HG03064 (cell line): ENCODE results near the gene SPINK6.

Experiments used
- ATAC-seq: cut with Tn5 transposase; IDR thresholded peaks from one replicate; pipeline ENCODE4 v1.9.1; 2021; ENCODE audit warnings: low read depth; ENCODE audit not compliant: unreplicated experiment

The SPINK6 gene, protein sequence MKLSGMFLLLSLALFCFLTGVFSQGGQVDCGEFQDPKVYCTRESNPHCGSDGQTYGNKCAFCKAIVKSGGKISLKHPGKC

GRCh38 chr5:148202531-148203203, at the start of gene SPINK6:
TSS of gene SPINK6 (plus strand) at chr5:148203042. CDS start at chr5:148203097, 55 bp downstream.
- ATAC-seq: no peak

GRCh38 chr5:148156609-148157008, 46.2 kb upstream of the SPINK6 start:
- ATAC-seq: no peak

DNA sequence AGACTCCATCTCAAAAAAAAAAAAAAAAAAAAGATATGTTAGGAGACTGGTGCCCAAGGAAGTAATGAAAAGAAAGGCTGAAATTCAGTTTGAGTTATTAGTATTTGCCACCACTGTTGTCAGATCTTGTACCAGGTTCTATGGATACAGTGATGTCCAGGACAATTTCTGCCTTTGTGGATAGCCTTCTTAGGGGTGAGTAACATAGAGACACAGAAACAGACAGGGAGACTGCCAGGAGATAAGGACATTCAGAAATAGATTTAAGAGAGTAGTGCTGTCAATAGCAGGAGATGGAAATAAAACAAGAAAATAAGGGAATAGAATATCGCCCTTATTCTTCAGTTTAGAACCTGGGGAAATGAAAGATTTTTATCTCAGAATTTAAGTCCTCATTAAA, 40.8 kb upstream of the SPINK6 start:
- ATAC-seq: no peak

DNA sequence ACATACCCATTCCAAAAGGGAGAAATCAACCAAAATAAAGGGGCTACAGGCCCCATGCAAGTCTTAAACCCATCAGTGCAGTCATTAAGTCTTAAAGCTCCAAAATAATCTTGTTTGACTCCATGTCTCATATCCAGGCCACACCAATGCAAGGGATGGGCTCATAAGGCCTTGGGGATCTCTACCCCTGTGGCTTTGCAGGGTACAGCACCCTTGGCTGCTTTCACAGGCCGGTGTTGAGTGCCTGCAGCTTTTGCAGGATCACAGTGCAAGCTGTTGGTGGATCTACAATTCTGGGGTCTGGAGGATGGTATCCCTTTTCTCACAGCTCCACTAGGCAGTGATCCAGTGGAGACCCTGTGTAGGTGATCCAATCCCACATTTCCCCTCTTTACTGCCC, 39.5 kb upstream of the SPINK6 start:
- no peak for ATAC-seq

GRCh38 chr5:148166550-148167283, 36.1 kb upstream of the SPINK6 start:
- ATAC-seq: no peak

DNA sequence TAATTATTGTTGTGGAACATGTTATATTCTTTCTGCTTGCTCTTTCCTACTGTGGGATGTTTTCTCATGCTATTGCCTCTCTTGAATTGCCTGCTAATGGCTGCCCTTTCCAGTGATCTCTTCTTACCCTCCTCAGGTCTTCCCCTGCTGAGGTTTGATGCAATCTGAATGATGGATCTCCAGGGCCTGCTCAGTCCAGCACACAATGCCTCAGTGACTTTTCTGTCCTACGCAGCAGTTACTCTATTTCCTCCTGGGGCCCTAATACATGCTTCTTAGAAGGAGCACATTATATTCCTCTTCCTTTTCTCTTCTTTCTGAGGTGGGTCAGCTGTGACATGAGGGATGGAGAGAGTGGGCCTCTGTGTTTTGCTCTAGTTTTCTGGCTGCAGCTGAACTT, 34.6 kb upstream of the SPINK6 start, which contains the start of gene SPINK14:
Gene SPINK14 (plus strand): TSS at position 301 of the 400 bp plus-strand sequence. CDS start 1,187 bp downstream, outside the sequence.
- ATAC-seq: no peak

- ATAC-seq: no peak
Observed at GRCh38 chr5:148172377-148172776, 30.5 kb upstream of the SPINK6 start.

GRCh38 chr5:148176480-148176879, 26.4 kb upstream of the SPINK6 start:
- no peak for ATAC-seq

GRCh38 chr5:148177207-148177606, 25.6 kb upstream of the SPINK6 start:
- no peak for ATAC-seq

DNA sequence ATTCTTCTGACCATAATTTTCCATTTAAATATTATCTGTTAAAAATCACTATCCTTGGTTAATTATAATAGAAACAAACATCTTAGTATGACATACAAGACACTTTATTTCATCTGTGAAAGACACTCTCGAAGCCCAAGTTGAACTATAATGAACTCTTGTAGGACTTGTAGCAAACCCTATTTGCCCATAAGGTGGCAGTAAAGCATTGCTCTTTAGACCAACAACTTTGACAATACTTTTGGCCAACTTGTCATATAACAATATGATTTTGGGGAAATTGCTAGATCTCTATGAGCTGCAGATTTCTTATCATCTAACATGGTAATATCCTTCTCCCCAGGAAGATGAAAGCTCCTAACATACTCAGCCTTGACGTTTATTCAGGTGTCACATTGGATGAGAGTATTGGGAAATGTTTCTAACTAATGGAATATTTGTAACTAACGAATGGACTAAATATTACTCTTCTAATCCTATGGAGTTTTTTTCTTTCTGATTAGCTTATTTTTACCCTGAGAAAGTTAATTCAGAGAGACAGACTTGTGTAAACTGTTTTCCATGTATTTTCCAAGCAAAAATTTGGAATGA, 23.5 kb upstream of the SPINK6 start:
- ATAC-seq: no peak

DNA sequence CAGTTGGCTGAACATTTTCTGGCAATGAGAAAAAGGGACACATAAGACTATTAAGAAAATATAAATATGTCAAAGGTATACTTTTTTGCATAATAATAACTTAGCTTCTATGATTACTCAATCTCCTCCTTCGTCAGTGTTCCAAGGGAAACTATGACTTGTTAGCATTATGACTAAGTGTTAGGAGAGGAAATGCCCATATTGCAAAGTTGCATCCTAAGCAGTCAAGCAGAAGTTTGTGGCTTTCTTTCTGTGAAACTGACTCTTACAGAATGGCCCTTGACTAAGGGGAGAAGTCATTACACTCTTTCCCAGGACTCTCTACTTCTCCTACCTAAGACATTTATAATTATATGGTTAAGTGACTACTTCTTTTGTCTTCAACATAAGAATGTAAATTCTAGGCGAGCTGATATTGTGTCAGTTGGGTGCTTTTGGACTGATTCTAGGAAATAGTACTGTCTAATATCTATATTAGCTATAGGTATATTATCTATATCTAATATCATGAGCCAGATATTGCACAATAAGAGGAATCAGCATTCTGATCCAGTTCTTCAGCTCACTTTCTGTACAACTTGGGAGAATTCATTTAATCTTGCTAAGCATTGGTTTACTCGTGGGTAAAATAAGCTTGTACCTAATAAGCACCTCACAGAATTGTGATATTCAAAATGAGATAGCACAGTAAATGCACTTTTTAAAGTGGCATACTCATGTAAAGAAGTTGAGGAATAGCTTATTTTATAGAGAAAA, 16.4 kb upstream of the SPINK6 start:
- no peak for ATAC-seq

DNA sequence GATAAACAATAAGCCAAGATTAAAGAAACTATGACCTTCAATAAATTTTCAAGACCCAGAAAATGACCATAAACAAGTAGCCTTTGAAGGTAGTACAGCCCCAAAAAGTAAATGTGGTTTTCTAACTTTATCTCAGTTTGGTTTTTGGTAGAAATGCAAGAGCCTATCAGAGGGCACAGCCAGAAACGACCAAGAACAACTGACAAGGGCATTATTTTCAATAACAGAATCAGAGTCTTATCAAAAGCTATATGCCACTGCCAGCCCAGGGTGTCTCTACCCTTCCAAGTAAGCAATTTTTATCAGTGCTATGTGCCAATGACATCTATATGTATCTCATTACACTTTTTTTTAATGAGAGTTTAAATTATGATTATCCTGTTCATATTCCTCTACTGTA, 11.8 kb upstream of the SPINK6 start:
- no peak for ATAC-seq

DNA sequence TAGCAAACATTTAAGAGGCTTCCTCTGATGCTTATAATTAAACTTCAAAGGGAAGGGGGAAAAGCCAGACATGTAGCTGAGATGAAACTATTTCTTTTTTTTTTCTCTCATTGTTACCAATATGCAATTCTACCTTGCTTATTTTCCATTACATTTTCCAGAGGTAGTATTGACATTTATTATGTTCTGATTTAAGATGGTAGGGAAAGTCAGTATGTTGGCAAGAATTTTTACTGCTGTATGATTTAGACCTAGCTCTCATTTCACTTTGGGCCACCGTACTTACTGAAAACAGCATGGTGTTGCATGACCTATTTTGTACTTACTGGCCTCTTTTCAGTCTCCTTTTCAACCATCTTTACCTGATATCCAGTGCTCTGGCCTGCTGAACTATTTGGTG, 9.6 kb upstream of the SPINK6 start:
- no peak for ATAC-seq

GRCh38 chr5:148201151-148201550, 1.7 kb upstream of the SPINK6 start:
- no peak for ATAC-seq

DNA sequence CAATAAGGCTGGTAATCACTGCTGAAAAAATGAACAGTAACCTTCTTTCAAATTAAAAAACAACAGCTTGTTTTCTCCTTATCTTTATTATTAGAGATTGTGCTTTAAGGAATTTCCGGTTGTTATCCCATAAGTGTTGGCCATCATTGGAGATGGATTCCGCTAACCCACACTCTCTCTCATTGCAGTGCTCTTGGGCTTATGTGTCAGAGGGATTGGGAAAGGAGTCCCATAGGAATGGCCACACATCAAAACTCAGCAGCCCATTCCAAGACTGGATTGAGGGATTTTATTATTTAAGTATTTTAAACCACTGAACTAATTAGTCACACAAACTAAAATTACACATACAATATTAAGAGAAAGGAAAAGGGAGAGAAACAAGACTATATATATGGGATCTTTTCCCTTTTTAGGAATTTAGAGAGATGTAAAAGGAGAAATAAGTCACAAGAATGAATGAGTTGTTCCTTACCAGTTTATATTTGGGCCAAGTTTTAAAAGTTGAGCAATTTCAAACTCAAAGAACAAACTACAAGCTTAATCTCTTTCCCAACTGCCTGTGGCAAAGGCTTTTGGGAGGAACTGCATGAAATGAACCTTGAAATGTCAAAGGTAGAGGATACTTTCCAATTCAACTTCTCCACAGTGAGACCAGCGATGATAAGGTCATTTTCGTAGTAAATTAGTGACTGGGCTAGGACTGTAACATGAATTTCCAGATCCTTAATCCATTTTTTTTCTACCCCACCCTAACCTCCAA, 2.4 kb downstream of the SPINK6 start:
- ATAC-seq: no peak

GRCh38 chr5:148205865-148206264, 3.0 kb downstream of the SPINK6 start:
- ATAC-seq: no peak

DNA sequence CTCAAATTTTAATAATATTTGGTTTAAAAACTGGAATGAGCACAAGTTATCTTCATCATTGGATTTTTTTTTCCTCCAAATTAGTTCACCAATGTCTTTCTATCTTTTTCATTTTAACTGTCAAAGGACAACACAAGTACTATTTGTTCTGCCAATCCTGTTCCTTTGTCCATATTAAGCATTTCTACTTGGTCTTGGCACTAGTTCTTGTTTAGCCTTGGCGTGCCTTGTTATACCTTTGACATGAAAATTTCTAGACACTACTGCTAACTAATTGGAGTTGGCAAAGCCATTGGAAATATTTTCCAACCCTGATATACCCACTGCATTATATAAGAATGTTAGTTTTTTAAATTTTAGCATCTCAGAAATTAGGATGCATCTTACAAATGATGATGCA, 3.8 kb downstream of the SPINK6 start:
- ATAC-seq: no peak

DNA sequence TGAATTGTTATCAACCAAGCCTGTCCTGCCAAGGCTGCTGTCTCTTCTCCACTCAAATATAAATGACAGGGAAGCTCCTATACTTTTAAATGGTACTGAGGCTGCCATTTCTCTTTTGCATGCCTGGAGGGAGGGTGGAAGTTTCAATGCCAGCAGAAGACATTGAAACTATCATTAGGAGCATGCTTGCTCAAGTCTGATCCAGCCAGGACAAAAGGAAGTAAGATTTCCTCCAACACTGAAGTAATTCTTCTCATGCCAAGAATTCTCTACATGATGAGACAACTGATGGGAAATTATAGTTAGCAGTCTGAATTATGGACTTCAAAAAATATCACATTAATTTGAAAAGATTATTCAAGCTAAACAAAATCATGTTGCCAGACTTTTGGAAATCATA, 5.4 kb downstream of the SPINK6 start:
- no peak for ATAC-seq

DNA sequence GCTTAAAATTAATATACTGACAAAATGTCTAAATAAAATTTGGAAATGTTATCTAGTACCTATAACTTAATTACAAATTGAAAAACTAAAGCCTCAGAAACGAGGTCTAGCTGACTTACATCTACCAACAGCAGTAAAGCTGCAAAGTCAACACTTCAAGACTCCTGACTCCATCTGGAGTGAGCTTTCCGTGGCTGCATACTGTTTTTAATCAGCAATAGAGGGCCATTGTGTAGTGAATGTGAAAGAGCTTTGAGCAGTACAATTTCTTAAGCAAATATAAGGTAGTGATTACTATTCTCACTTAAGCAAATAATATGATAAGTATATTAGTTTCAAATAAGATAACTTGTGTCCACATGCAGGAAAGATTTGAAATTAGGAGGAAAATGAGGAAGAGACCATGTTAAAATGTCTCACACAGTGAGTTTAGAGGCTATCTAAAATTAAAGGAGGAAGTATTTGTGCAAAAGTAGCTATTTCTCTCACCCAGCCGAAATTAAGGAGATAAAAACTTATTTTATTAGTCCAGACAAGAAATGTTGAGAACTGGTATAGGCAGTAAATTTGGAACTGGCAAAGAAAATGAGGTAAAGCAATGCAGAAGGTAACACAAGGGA, 6.4 kb downstream of the SPINK6 start:
- ATAC-seq: no peak
